Middle frontal gyrus (tissue), 1 donor: ENCODE results near the gene ZSWIM5.
A peak's percentile ranks its signal among the peaks of the same experiment; 100 is the strongest.

Experiments
- DNase-seq: peaks from one replicate; pipeline ENCODE4 v3.0.0-alpha.2; 2015; ENCODE audit warnings: low spot score; ENCODE audit errors: extremely low spot score

Gene ZSWIM5

GRCh38 chr1:45033356-45033755 is 173.0 kb downstream of the ZSWIM5 start:
- DNase-seq, result no peak

- DNase-seq, result no peak
Observed at GRCh38 chr1:45032837-45033236, 173.6 kb downstream of the ZSWIM5 start.

DNA sequence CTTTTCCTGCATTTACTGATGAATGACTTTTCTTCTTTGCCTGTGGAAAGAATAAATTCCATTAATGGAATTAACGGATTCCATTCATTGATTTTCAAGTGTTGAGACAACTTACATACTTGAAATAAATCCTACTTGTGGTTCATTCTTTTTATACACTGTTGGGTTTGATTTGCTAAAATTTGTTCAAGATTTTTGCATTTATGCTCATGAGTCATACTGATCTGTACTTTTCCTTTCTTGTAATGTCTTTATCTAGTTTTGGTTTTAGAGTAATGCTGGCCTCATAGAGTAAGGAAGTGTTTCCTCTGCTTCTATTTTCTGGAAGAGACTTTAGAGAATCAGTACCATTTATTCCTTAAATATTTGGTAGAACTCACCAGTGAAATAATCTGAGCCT is 180.0 kb downstream of the ZSWIM5 start:
- no peak for DNase-seq

GRCh38 chr1:45023663-45024062 is 182.7 kb downstream of the ZSWIM5 start:
- no peak for DNase-seq

DNA sequence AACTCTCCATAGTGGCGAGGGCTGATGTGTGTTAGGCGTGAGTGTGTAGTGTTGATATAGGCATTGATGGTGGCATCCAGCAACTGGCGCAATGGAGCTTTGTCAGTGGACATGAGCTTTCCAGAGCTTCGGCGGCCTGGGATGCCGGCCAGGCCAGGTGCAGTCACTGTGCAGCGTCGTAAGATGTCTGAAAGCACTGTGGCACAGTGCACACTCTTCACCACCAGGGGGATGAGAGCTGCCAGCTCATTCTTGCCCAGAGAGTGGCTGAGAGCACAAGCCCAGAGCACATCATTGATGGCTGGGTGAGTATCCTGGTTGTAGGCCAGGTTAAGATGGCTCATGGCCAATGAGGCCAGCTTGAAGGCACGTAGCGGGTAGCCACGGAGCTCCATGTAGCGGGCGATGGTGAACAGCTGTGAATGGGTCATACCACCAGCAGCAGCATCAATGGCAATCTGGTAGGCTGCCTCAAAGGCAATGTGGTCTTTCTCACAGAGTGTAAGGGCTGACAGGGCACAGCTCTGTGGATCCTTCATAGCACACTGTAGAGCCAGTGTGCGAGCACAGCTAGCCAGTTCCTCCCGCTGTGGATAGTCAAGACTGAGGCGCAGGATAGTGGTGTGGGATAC is 187.7 kb downstream of the ZSWIM5 start:
- DNase-seq, result peak; percentile 20

- DNase-seq, result no peak
Observed at GRCh38 chr1:45016767-45017166, 189.6 kb downstream of the ZSWIM5 start.

DNA sequence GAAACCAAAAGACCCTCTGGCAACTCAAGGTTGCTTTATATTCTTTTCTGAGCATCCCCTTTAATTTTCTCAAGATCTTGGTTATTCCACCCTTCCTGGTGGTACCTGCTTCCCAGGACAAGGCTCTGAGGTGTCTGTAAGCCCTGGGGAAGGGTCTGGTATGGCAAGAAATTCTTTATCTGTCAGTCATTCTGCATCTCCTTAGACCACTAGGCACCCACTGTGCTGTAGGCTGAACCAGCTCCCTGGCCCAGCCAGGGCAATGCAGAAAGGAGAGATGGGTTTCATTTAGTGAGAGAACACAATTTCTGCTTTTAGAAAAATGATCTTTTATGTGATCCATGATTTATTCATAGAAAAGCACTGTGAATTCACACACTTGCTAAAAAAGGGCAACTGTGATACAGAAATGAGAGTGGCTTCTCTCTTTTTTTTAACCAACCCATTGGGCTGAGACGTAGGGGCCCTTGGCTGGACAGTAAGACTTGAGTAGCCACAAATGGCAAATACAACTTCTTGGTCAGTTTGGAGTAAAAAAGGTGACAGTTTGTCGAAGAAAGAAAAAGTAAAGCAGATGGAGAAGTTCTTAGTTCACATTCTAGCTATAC is 190.2 kb downstream of the ZSWIM5 start:
- no peak for DNase-seq

- DNase-seq, result no peak
Observed at GRCh38 chr1:45015683-45016082, 190.7 kb downstream of the ZSWIM5 start.

DNA sequence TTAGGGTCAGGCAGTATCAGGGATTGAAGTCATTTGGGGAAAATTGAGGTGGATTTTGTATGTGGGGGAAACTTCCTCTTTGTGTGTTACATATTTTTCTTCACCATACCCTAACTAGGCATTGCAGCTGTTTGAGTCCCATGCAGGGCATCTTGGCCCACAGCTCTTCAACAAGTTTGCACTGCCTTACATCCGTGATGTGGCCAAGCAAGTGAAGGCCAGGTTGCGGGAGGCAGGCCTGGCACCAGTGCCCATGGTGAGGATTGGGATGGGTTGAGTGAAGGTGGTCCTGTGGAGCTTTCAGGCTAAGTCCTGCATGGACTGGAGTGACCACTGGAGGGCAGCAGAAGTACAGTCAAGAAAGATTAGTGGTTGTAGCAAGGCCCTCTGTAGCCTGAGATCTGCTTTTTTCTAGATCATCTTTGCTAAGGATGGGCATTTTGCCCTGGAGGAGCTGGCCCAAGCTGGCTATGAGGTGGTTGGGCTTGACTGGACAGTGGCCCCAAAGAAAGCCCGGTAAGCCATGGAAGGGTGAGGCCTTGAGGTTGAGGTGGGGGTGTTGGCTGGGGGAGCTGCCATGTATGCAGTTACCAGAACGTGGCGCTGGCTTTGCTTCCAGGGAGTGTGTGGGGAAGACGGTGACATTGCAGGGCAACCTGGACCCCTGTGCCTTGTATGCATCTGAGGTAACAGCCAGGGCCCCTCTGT is 191.9 kb downstream of the ZSWIM5 start:
- peak; percentile 76 for DNase-seq

DNA sequence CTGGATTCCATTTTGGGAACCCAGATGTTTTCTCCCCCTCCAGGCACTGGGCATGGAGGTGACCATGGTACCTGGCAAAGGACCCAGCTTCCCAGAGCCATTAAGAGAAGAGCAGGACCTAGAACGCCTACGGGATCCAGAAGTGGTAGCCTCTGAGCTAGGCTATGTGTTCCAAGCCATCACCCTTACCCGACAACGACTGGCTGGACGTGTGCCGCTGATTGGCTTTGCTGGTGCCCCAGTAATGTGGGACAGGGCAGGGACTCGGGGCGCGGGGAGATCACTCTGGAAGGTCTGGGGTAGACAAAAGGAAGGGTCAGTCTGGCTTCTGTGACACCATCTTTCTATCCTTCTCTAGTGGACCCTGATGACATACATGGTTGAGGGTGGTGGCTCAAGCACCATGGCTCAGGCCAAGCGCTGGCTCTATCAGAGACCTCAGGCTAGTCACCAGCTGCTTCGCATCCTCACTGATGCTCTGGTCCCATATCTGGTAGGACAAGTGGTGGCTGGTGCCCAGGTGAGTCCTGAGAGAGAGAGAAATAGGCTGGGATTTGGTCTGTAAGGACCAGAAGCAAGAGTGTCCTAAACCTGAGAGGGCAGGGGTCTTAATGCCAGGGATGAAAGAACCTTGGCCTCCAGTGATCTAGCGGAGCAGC is 192.7 kb downstream of the ZSWIM5 start:
- no peak for DNase-seq

- peak; percentile 13 for DNase-seq
Observed at GRCh38 chr1:45012639-45013278, 193.6 kb downstream of the ZSWIM5 start.

- DNase-seq, result peak; percentile 95
Observed at GRCh38 chr1:45011837-45012638, 194.4 kb downstream of the ZSWIM5 start, which contains the start of gene UROD. Gene UROD (plus strand): TSS chr1:45012254. CDS start chr1:45012266, 12 bp downstream.

DNA sequence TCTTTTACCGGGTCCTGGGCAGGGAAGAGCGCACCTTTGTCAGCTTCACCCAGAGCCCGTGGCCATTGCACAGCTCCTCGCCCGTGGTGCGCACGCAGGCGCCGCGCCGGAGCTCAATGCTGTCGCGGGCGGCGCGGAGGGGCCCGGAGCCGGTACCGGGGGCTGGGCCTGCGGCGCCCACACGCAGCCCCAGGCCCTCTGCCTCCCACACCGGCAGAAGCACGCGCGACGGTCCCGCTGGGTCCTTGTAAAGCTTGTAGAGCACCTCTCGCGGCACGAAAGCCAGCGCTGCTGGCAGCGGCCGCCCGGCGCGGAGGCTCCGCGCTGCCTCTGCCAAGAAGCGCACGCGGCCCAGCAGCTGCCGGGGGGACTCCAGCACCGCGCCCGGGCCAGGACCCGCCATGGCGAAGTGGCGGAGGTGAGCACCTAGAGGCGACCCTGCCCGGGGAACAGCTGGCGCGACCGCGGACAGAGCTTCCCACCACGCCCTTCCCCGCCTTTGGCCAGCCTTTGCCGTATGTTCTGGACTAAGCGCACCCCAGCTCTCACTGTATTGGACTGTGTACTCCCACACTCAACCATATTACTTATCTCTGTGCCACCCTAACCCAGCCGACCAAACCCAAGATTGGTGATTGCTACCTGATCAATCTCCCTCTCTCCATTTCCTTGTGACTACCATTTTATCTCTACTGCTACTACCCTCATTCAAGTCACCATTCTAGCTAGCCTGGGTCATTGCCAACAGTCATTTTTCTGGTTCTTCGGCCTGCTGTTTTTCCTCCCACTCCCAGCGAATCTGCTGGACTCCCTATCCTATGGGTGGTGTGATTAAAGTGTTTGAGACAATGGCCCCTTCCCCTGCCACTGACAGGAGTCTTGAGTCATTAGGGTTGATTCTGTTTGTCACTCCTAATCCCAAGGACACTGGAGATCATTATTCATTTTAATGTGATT is 195.3 kb downstream of the ZSWIM5 start, which contains the start of gene HECTD3:
Gene HECTD3 (minus strand): TSS at position 470 of the 957 bp plus-strand sequence. CDS start 67 bp downstream, at position 403.
- DNase-seq, result peak; percentile 56

GRCh38 chr1:45009956-45010854 is 196.2 kb downstream of the ZSWIM5 start:
- no peak for DNase-seq

DNA sequence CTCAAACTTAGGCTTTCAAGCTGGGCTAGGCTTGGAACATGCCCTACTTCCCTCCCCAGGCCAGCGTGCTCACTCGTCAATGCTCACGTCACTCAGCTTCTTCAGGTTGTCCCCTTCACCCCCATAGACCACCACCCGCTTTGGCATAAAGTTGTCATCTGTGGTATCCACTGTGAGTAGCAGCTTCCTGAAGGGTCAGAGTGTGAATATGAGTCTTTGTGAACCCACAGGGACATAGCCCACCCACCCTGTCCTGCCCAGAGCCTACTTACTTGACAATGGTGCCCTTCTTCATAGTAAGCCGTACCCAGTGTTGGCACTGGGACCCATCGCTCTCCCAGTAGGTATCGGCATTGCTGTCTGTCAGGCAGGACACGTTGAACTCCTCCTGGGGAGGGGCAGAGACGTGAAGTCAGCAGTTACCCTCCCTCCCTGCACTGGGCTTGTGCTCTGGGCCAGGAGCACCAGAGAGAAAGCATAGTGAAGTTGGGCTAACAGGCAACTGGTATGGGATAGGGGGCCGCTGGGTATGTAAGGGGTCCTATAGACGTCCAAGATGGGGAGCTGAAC is 197.0 kb downstream of the ZSWIM5 start:
- no peak for DNase-seq

- DNase-seq, result no peak
Observed at GRCh38 chr1:45008516-45008915, 197.9 kb downstream of the ZSWIM5 start.

- DNase-seq, result no peak
Observed at GRCh38 chr1:45008076-45008475, 198.3 kb downstream of the ZSWIM5 start.

GRCh38 chr1:45007311-45007710 is 199.1 kb downstream of the ZSWIM5 start:
- DNase-seq, result no peak
